ENCODE measurements around the gene OSBPL3.

Gene OSBPL3

GRCh38 chr7:24760968-24761367, 219.0 kb downstream of the OSBPL3 start:
- DNase-seq (ENCODE audit: low spot score): no peak

GRCh38 chr7:24757353-24758275, 222.4 kb downstream of the OSBPL3 start, which contains the start of gene GSDME:
TSS of gene GSDME (minus strand) at chr7:24757464. CDS start at chr7:24749774, 7,690 bp downstream.
- DNase-seq (ENCODE audit: low spot score): no peak

GRCh38 chr7:24756545-24757352, 223.2 kb downstream of the OSBPL3 start:
- DNase-seq (ENCODE audit: low spot score): no peak

- DNase-seq (ENCODE audit: low spot score): no peak
These were observed 224.2 kb downstream of the OSBPL3 start for GRCh38 chr7:24755541-24756407.

- no peak for DNase-seq (ENCODE audit: low spot score)
These were observed 225.0 kb downstream of the OSBPL3 start for GRCh38 chr7:24754906-24755506.

GRCh38 chr7:24752073-24752800, 227.7 kb downstream of the OSBPL3 start:
- no peak for DNase-seq (ENCODE audit: low spot score)

GRCh38 chr7:24751484-24751883, 228.5 kb downstream of the OSBPL3 start:
- DNase-seq (ENCODE audit: low spot score): no peak

- no peak for DNase-seq (ENCODE audit: low spot score)
These were observed 229.4 kb downstream of the OSBPL3 start for GRCh38 chr7:24750441-24751055.

- DNase-seq (ENCODE audit: low spot score): no peak
These were observed 231.5 kb downstream of the OSBPL3 start for GRCh38 chr7:24748521-24748920.
